SU-DHL-6 (cell line): ENCODE measurements around the gene IGSF6.

Experiments
- H2AFZ ChIP-seq: fragments of 200-600 bp; sonication (generic); 2 replicates; pipeline ENCODE4 v1.6.1; 2014; ENCODE audit warnings: low read depth, mild to moderate bottlenecking, moderate library complexity, mixed read lengths, antibody characterized with exemption, low read length; ENCODE audit not compliant: severe bottlenecking
- H3F3A ChIP-seq: fragments of 200-600 bp; shearing (Covaris generic); 2 replicates; pipeline ENCODE4 v1.6.0; 2016; ENCODE audit warnings: antibody characterized with exemption, mild to moderate bottlenecking; ENCODE audit not compliant: insufficient read depth
- H3K27ac ChIP-seq: fragments of 200-600 bp; sonication (generic); 2 replicates; pipeline ENCODE4 v1.5.1; 2016; ENCODE audit warnings: low read depth, mild to moderate bottlenecking, low read length, moderate library complexity, mixed read lengths
- H3K27me3 ChIP-seq: fragments of 200-600 bp; sonication (generic), shearing (Covaris generic); 2 replicates; pipeline ENCODE4 v1.6.0; 2014; ENCODE audit warnings: mild to moderate bottlenecking, low read length
- H3K36me3 ChIP-seq: fragments of 200-600 bp; sonication (generic); 2 replicates; pipeline ENCODE4 v1.6.1; 2014; ENCODE audit warnings: mild to moderate bottlenecking, low read length, mixed read lengths
- H3K4me2 ChIP-seq: fragments of 300-600, 200-600 bp; shearing (Covaris generic), sonication (generic); 2 replicates; pipeline ENCODE4 v1.6.0; 2014; ENCODE audit warnings: low read length, low read depth, mild to moderate bottlenecking; ENCODE audit not compliant: poor library complexity, severe bottlenecking
- H3K4me3 ChIP-seq: fragments of 200-600 bp; sonication (generic); 2 replicates; pipeline ENCODE4 v1.5.1; 2014; ENCODE audit warnings: antibody characterized with exemption, low read length, mild to moderate bottlenecking, mixed read lengths; ENCODE audit not compliant: insufficient read depth, poor library complexity, severe bottlenecking
- H3K79me2 ChIP-seq: fragments of 200-600 bp; sonication (generic); 2 replicates; pipeline ENCODE4 v1.6.1; 2014; ENCODE audit warnings: mild to moderate bottlenecking, low read length, moderate library complexity; ENCODE audit not compliant: insufficient read depth
- H3K9ac ChIP-seq: fragments of 200-600 bp; sonication (generic); 2 replicates; pipeline ENCODE4 v1.7.0; 2014; ENCODE audit warnings: mild to moderate bottlenecking, low read length
- H3K9me2 ChIP-seq: fragments of 200-600 bp; sonication (generic); replicated peaks from 2 replicates; pipeline ENCODE4 v1.6.1; 2014; ENCODE audit warnings: low read length; ENCODE audit not compliant: insufficient read depth
- H3K9me3 ChIP-seq: fragments of 200-600 bp; sonication (generic); 2 replicates; pipeline ENCODE4 v1.6.1; 2014; ENCODE audit warnings: low read length, mixed read lengths; ENCODE audit not compliant: insufficient read depth
- H4K20me1 ChIP-seq: fragments of 200-600 bp; sonication (generic); 2 replicates; pipeline ENCODE4 v1.6.1; 2014; ENCODE audit warnings: low read depth, mild to moderate bottlenecking, antibody characterized with exemption, low read length, moderate library complexity, mixed read lengths
- EZH2phosphoT487 ChIP-seq: fragments of 200-600 bp; sonication (generic), shearing (Covaris generic); conservative IDR thresholded peaks from 2 replicates; pipeline ENCODE4 v1.6.1; 2018; ENCODE audit warnings: mild to moderate bottlenecking, antibody characterized with exemption, low read length, moderate library complexity, mixed read lengths
- TF ChIP-seq, protein P1 (sequence below): fragments of 200-600 bp; sonication (generic); IDR thresholded peaks from one replicate; pipeline ENCODE4 v1.5.1; 2017; ENCODE audit warnings: antibody characterized with exemption, mild to moderate bottlenecking, low read length, moderate library complexity; ENCODE audit not compliant: insufficient read depth, poor library complexity, severe bottlenecking

IGSF6 gene

GRCh38 chr16:21673469-21673868, 21.1 kb upstream of the IGSF6 start:
- H3F3A ChIP-seq = no peaks in the 10 kb centered on the region
- H3K9me2 ChIP-seq = no peaks in the 10 kb centered on the region
- TF ChIP-seq, protein P1, sequence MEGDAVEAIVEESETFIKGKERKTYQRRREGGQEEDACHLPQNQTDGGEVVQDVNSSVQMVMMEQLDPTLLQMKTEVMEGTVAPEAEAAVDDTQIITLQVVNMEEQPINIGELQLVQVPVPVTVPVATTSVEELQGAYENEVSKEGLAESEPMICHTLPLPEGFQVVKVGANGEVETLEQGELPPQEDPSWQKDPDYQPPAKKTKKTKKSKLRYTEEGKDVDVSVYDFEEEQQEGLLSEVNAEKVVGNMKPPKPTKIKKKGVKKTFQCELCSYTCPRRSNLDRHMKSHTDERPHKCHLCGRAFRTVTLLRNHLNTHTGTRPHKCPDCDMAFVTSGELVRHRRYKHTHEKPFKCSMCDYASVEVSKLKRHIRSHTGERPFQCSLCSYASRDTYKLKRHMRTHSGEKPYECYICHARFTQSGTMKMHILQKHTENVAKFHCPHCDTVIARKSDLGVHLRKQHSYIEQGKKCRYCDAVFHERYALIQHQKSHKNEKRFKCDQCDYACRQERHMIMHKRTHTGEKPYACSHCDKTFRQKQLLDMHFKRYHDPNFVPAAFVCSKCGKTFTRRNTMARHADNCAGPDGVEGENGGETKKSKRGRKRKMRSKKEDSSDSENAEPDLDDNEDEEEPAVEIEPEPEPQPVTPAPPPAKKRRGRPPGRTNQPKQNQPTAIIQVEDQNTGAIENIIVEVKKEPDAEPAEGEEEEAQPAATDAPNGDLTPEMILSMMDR = no peak
- TF ChIP-seq EZH2phosphoT487 = no peak
- H3K36me3 ChIP-seq = no peaks in the 10 kb centered on the region
- H3K79me2 ChIP-seq = no peaks in the 10 kb centered on the region
- no peaks in the 10 kb centered on the region for H3K9me3 ChIP-seq
- H3K27ac ChIP-seq = no peak overlapping the region
- no peak overlapping the region for H3K4me2 ChIP-seq
- H3K27me3 ChIP-seq = no peaks in the 10 kb centered on the region
- H2AFZ ChIP-seq = no peak overlapping the region
- no peak overlapping the region for H3K9ac ChIP-seq
- H3K4me3 ChIP-seq = no peak overlapping the region
- no peaks in the 10 kb centered on the region for H4K20me1 ChIP-seq

GRCh38 chr16:21667575-21667974, 15.2 kb upstream of the IGSF6 start:
- no peak overlapping the region for H3K4me3 ChIP-seq
- H3K27ac ChIP-seq = no peak overlapping the region
- no peaks in the 10 kb centered on the region for H3K9me2 ChIP-seq
- no peaks in the 10 kb centered on the region for H3F3A ChIP-seq
- H4K20me1 ChIP-seq = no peaks in the 10 kb centered on the region
- no peaks in the 10 kb centered on the region for H3K9me3 ChIP-seq
- no peak for TF ChIP-seq EZH2phosphoT487
- H3K36me3 ChIP-seq = no peaks in the 10 kb centered on the region
- H3K9ac ChIP-seq = no peak overlapping the region
- H2AFZ ChIP-seq = no peak overlapping the region
- H3K4me2 ChIP-seq = no peak overlapping the region
- H3K27me3 ChIP-seq = no peaks in the 10 kb centered on the region
- no peaks in the 10 kb centered on the region for H3K79me2 ChIP-seq

GRCh38 chr16:21666772-21667171, 14.4 kb upstream of the IGSF6 start:
- H3K4me2 ChIP-seq = no peak overlapping the region
- no peaks in the 10 kb centered on the region for H3K9me2 ChIP-seq
- H3K9me3 ChIP-seq = no peaks in the 10 kb centered on the region
- H3K4me3 ChIP-seq = no peak overlapping the region
- H2AFZ ChIP-seq = no peak overlapping the region
- H3K79me2 ChIP-seq = no peaks in the 10 kb centered on the region
- no peaks in the 10 kb centered on the region for H3F3A ChIP-seq
- TF ChIP-seq, protein P1 = no peak
- TF ChIP-seq EZH2phosphoT487 = no peak
- H3K9ac ChIP-seq = no peak overlapping the region
- H3K27ac ChIP-seq = no peak overlapping the region
- H3K36me3 ChIP-seq = no peaks in the 10 kb centered on the region
- H4K20me1 ChIP-seq = no peaks in the 10 kb centered on the region
- H3K27me3 ChIP-seq = no peaks in the 10 kb centered on the region

DNA sequence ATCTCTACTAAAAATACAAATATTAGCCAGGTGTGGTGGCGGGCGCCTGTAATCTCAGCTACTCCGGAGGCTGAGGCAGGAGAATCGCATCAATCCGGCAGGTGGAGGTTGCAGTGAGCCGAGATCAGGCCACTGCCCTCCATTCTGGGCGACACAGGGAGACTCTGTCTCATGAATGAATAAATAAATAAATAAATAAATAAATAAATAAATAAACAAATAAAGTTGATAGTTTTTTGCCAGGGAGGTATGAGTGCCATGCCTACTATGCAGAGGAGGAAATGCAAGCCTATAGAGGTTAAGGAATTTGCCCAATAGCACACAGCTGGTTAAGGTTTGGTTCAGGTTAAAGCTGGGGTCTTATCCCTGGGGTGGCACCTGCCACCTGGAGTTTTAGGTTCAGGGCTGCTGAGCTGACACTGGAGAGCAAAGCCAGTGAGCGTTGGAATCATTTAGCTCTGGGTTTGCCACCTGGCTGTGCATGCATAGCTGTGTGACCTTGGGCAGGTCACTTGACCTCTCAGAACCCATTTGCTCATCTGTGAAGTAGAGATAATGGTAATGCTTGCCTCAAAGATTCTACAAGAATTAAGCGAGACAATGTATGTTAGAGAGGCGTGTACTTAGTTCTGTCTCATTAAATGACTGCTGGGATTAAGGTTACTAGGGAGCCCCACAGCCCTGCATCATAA, 12.5 kb upstream of the IGSF6 start:
- Histone ChIP-seq H4K20me1 (no peaks in the 10 kb centered on the region), H3K27me3 (no peaks in the 10 kb centered on the region), H2AFZ (no peak overlapping the region), H3K27ac (no peak overlapping the region), H3K9me3 (no peaks in the 10 kb centered on the region), H3K9ac (no peak overlapping the region), H3K36me3 (no peaks in the 10 kb centered on the region), H3K4me2 (no peak overlapping the region), H3K79me2 (no peaks in the 10 kb centered on the region), H3K4me3 (no peak overlapping the region), H3F3A (no peaks in the 10 kb centered on the region), H3K9me2 (no peaks in the 10 kb centered on the region)
- TF ChIP-seq EZH2phosphoT487 = no peak
- TF ChIP-seq, protein P1 = no peak
